ENCODE results near the gene CEP104.

DNA sequence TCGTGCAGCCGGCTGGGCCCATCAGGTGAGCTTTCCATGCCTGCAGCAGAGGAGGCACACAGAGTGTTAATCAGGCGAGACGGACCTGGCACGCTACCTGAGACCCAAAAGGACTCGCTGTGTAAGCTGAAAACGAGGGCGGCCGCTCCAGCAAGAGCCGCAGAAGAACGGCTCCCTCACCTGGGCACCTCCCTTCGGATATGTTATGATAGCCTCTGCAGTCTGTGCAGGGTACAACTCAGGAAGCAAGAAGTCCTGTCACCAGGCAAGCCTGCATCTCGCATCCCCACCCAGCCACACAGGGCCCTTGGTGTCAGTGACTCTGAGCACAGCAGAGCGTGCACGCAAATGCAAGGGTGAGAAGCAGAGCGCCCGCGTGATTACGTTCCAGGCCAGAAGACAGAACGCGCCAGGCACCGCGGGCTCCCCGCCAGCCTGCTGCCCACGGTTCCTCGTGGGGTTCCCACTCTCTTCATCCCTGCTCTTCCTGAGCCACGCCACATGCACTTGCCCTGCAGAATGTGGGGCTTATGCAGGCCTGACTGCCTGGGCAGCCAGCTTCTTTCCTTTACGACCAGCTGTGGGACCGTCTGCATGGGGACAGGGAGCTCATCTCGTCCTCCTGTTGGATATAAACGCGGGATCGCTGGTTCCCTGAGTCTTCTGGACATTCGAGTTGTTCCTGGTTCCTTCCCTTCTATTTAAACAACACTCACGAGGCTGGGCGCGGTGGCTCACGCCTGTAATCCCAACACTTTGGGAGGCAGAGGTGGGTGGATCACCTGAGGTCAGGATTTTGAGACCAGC is 40.5 kb downstream of the CEP104 start:
- TF ChIP-seq JUND (IDR thresholded peaks at IDR 0.05) (no peak), RAD21 (IDR thresholded peaks at IDR 0.05; ENCODE audit: low read length) (no peak), SIN3A (IDR thresholded peaks at IDR 0.05; ENCODE audit: borderline replicate concordance, low read depth, low read length) (no peak), ELF1 (IDR thresholded peaks at IDR 0.05) (no peak), YY1 (IDR thresholded peaks at IDR 0.05; ENCODE audit: low read depth) (no peak)
- TF ChIP-seq, protein P1, sequence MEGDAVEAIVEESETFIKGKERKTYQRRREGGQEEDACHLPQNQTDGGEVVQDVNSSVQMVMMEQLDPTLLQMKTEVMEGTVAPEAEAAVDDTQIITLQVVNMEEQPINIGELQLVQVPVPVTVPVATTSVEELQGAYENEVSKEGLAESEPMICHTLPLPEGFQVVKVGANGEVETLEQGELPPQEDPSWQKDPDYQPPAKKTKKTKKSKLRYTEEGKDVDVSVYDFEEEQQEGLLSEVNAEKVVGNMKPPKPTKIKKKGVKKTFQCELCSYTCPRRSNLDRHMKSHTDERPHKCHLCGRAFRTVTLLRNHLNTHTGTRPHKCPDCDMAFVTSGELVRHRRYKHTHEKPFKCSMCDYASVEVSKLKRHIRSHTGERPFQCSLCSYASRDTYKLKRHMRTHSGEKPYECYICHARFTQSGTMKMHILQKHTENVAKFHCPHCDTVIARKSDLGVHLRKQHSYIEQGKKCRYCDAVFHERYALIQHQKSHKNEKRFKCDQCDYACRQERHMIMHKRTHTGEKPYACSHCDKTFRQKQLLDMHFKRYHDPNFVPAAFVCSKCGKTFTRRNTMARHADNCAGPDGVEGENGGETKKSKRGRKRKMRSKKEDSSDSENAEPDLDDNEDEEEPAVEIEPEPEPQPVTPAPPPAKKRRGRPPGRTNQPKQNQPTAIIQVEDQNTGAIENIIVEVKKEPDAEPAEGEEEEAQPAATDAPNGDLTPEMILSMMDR (IDR thresholded peaks at IDR 0.05), result no peak

Data from SK-N-SH (cell line).